Stimulated activated memory B cell treated with anti-CD40 and anti-IgM and Interleukin-4, amounts not matched to agents 10 μg/mL and 1 μg/mL and 100 μg/mL, for 72 hours (primary cell): ENCODE measurements around the gene SIGMAR1.

Source experiments
- ATAC-seq: fragments of 150-1000 bp; cut with Tn5 transposase; 2 replicates; pipeline ENCODE4 v1.10.0; 2021
- H3K27ac Mint-ChIP-seq: one replicate; pipeline ENCODE4 v1.8.0; 2022; ENCODE audit warnings: mild to moderate bottlenecking, mixed read lengths
- H3K27me3 Mint-ChIP-seq: one replicate; pipeline ENCODE4 v1.8.0; 2022; ENCODE audit warnings: mixed read lengths
- H3K36me3 Mint-ChIP-seq: one replicate; pipeline ENCODE4 v1.8.0; 2022; ENCODE audit warnings: mixed read lengths
- H3K4me1 Mint-ChIP-seq: one replicate; pipeline ENCODE4 v1.8.0; 2022; ENCODE audit warnings: mixed read lengths
- H3K4me3 Mint-ChIP-seq: one replicate; pipeline ENCODE4 v1.8.0; 2022; ENCODE audit warnings: mild to moderate bottlenecking, moderate library complexity, mixed read lengths
- H3K9me3 Mint-ChIP-seq: one replicate; pipeline ENCODE4 v1.8.0; 2022; ENCODE audit warnings: mixed read lengths

The SIGMAR1 gene

DNA sequence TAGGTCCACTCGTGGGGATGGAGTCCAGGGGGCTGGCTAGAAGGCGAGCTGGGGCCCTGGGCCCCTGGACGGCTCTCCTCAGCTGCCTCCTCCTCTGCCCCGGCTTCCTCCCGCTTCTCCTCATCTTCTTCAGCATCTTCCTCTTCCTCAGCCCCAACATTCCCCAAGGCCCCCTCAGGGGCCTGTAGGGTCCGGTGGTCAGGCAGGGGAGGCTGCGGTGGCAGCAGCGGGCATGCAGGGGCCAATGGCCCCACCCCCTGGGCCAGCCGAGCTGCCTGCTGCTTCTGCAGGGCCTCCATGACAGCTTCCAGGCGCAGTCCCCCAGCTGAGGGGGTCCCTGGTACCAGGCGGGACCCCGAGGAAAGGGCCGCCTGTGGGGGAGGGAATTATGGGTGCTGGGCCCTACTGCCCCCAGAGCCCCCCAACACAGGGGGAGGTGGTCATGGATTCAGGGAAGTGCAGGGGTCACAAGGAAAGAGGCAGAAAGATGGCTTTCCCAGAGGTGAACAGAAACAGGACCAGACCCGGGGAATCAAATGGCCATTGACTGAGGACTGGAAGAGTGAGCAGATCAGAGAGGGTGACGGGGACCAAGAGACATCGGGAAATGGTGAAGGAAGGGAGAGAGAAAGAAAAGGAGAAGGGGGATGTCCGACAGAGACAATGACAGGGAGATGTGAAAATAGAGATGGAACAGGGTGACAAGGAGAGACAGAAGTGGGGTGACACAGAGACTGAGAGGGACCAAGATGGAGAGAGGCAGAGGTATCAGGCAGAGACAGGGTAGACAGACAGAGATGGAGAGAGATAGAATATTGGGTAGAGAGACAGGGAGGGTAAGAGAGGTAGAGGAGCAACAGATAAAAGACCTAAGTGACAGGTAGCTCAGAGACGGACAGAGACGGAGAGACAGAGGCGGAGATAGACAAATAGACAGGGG is 9.6 kb downstream of the SIGMAR1 start:
- peak overlapping the region; percentile 3 for H3K27ac Mint-ChIP-seq
- H3K9me3 Mint-ChIP-seq, result no peaks in the 10 kb centered on the region
- no peak for ATAC-seq
- H3K36me3 Mint-ChIP-seq, result no peaks in the 10 kb centered on the region
- H3K4me1 Mint-ChIP-seq, result peaks cover 29% of the 10 kb centered on the region
- peak overlapping the region; percentile 75 for H3K4me3 Mint-ChIP-seq
- H3K27me3 Mint-ChIP-seq, result peaks cover 74% of the 10 kb centered on the region

DNA sequence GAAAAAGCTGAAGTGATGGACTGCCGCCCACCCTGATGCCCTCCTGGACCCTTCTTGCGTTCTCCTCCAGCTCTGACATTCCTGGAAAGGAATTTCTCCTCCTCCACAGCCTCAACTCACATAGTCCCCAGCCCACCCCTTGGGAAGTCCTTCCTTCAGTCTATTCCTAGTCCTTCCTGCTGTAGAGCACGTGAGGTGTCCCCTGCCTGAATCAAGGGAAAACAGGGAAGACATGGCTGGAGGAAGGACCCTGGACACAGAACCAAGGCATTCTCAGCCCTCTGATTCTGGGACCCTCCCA is 12.5 kb downstream of the SIGMAR1 start:
- no peak for ATAC-seq
- no peak overlapping the region for H3K27ac Mint-ChIP-seq
- no peak overlapping the region for H3K4me3 Mint-ChIP-seq
- H3K9me3 Mint-ChIP-seq, result no peaks in the 10 kb centered on the region
- H3K27me3 Mint-ChIP-seq, result peaks cover 84% of the 10 kb centered on the region
- H3K36me3 Mint-ChIP-seq, result no peaks in the 10 kb centered on the region
- peaks cover 37% of the 10 kb centered on the region for H3K4me1 Mint-ChIP-seq

DNA sequence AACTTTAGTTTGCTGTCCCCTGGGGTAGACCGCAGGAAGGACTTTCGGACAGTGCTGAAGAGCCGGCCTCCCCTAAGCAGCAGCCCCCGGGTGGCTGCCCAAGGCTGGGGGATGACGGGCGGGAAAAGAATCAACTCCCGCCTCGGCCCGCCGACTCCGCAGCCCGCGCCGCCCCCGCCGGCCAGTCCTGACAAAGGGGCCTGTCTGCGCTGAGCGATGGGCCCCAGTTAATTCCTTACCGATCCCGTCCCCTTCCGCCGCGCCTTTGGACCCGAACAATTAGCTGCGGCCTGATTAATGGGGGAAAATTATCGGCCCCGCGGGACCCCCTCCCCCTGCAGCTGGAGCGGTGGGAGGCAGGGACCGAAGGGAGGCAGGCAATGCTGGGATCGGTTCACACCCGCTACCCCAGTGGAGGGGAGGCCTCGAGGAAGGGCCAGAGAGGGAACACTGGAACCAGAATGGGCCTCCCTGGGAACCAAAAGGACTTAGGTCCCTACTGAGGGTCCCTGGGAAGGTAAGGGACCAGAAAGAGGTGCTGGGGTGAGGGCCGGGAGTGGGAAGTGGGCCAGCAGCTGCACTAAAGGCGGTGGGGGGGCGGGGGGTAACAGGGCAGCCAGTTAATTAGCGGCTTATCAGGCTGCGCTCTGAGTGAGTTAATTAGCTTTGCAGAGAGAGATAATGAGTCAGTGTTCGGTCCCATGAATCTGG is 13.0 kb downstream of the SIGMAR1 start:
- ATAC-seq, result no peak
- no peaks in the 10 kb centered on the region for H3K36me3 Mint-ChIP-seq
- peaks cover 79% of the 10 kb centered on the region for H3K27me3 Mint-ChIP-seq
- H3K4me3 Mint-ChIP-seq, result no peak overlapping the region
- H3K4me1 Mint-ChIP-seq, result peaks cover 42% of the 10 kb centered on the region
- no peaks in the 10 kb centered on the region for H3K9me3 Mint-ChIP-seq
- no peak overlapping the region for H3K27ac Mint-ChIP-seq

DNA sequence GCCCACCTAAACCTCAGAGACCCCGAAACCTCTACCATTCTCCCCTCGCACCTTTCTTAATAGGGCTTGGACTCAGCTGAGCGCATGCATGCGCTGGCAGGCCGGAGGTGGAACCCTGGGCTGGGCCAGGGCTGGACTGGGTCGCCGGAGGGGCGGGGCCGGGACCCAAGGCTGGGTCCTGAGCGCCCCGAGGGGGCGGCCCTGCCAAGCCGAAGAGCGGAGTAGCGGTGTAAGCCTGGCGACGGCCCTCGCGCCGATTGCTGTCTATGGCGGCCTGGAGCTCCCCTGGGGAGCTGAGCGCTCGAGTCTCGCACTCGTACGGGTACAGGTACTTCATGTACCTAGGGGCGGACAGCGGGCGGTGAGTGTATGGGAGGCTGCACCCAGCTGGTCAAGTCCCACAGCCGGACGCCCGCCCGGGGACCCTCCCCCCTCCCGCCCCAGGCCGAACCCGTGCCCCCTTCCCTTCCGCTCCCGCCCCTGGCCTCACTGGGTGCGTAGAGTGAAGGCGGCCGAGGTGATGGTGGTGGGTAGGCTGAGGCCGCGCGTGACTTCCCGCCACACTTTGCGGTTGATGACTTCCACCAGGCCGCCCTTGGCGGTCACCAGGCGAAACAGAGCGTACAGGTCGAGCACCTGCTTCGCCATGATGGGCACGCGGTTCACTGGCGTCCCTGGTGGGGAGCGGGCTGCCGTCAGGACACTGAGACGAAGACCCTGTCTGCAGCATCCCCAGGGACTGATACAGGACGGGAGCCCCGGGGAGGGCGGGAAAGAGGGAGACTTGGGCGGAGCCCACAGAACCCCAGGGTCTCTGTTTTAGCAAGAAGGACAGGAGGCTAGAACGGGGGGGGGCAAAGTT is 14.0 kb downstream of the SIGMAR1 start:
- ATAC-seq, result peak; percentile 6
- no peaks in the 10 kb centered on the region for H3K9me3 Mint-ChIP-seq
- H3K4me1 Mint-ChIP-seq, result peaks cover 40% of the 10 kb centered on the region
- H3K36me3 Mint-ChIP-seq, result no peaks in the 10 kb centered on the region
- no peak overlapping the region for H3K27ac Mint-ChIP-seq
- H3K27me3 Mint-ChIP-seq, result peaks cover 69% of the 10 kb centered on the region
- H3K4me3 Mint-ChIP-seq, result peak overlapping the region; percentile 33

DNA sequence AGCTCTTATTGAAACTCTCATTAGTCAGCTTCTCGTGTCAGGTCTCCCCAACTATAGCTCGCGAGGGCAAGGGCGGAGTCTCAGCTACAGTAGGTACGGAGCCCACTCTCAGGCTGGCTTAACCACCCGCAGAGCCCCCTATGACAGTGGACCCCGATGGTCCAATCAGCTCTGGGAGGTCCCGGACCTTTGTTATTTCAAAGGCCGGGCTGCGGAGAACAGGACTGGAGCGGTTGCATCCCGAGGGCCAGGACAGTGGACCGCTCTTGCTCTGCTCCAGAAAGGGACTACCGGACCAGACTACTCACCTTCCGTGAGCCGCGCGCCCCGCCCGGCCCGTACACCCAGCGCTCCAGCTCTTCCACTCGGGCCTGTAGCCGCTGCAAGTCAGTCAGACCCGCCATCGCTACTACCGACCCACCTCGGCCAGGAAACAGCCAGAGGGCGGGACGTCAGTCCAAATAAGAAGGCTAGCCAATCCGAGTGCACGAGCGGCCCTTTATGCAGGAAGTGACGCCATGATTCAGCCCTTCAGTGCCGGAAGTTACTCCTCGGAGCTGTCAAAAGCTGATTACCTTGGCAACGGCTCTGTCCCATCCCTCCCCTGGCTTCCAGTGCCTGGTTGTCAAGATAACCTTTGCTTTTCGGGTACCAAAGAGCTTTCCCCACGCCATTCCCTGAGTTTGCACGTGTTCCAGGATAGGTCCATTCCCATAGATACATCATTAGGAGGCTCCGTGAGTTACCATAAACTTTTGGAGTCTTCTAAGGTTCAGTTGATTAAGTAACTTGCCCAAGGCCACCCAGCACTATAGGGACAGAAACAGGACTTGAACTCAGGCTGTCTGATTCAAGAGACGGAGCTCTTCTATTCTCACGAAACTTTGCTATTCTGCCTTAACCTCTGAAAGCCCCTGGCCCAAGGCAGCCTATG is 17.3 kb downstream of the SIGMAR1 start, which contains the start of gene DCTN3:
TSS of gene DCTN3 (minus strand) at position 435 of the 934 bp plus-strand sequence. CDS start at position 404, 31 bp downstream.
- peak; percentile 98 for ATAC-seq
- Mint-ChIP-seq H3K4me1 (peaks cover 31% of the 10 kb centered on the region), H3K9me3 (no peaks in the 10 kb centered on the region), H3K27ac (peak within 1 kb of the TSS; percentile 81), H3K27me3 (peaks cover 36% of the 10 kb centered on the region), H3K4me3 (peak within 1 kb of the TSS; percentile 90), H3K36me3 (peaks cover 10% of the 10 kb centered on the region)

DNA sequence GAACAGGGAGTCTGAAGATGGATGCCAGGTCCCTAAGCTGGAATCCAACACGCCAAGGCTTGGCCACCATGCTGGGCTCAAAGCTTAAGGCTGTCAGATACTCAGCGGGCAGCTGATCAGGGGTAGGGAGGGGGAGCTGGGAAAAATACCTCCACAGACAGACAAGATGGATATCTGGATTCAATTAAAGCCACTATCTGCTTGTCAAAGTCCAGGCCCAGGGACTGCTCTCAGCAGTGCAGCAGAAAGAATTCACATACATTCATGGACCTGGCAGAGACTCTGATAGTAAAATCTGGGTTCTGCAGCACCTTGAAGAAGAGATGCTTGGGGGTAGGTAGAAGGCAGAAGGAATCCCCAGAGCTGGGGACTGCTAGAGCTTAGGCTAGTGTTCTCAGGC is 22.5 kb downstream of the SIGMAR1 start:
- Mint-ChIP-seq H3K36me3 (peaks cover 10% of the 10 kb centered on the region), H3K27me3 (no peaks in the 10 kb centered on the region), H3K27ac (no peak overlapping the region), H3K9me3 (no peaks in the 10 kb centered on the region), H3K4me1 (peaks cover 30% of the 10 kb centered on the region), H3K4me3 (no peak overlapping the region)
- ATAC-seq, result no peak

DNA sequence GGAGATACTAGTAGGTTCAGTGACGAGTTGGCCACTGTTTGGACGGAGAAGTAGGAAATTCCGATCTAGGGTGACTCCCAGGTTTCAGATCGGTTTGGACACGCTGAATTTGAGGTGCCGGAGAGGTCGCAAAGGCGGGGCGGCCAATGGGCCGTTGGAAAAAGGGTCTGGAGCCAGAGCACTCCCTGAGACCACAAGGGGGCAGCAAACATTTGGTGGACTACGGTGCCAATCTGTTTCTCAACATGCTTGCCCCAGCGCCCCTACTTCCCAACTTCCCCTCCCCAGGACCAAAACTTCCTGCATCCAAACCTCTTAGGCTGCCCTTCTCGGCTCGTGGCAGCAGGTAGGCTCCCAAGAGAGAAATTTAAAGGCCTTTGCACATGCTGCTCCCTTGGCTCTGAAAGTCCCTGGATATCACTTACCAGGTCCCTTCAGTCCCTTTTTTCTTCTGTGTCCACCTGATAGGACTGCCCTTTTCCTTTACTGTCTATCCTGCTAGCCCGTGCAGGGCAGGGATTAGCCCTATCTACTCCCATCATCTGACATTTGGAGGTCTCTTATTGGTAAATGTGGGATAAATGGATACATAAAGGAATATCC is 24.7 kb downstream of the SIGMAR1 start:
- Mint-ChIP-seq H3K36me3 (peaks cover 10% of the 10 kb centered on the region), H3K27me3 (no peaks in the 10 kb centered on the region), H3K4me3 (peak overlapping the region; percentile 87), H3K9me3 (no peaks in the 10 kb centered on the region), H3K4me1 (peaks cover 17% of the 10 kb centered on the region), H3K27ac (peak overlapping the region; percentile 94)
- peak; percentile 72 for ATAC-seq

DNA sequence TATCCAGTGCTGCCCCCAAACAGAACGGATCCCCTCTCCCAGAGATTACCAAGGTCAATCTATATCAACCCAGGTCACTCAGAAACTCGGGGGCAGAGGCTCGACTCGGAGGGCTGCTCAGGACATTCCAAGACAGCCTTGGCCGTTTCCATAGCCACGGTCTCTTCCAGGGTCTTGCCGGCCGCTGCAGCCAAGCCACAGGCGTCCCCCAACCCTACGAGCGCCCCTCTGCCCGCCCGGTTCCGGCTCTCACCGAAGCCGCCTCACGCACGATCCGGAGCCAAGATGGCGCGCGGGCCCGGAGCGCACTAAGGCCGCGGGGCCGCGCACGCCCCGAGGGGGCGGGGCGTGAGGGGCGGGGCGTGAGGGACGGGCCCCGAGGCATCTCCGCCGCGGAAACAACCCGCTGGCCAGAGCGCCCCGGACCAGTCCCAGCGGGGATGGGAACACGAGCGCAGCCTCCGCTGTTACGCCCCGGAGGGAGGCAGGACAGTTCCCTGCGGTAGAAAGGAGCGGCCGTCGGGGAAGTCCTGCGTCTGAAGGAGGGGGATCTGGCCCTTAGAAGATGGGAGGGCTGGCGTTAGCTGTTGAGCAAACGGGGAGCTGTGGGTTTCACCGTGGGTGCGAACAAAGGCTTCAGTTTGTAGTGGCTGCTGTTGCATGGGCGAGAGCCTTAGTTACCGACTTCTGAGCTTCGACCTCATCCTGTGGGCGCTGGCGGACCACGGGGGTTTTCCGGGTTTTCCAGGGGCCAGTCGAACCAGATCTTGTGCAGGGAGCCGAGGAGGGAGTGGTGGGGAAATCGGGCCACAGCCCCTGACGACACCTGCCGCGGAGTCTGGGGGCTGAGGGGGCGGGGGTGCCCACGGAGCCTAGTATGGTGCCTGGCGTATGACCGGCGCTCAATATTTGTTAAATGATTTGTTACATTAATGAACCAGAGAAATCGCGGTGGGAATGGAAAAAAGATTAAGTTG is 25.5 kb downstream of the SIGMAR1 start, which contains the start of gene RPP25L:
TSS of gene RPP25L (minus strand) at position 287 of the 977 bp plus-strand sequence. CDS start 801 bp downstream, outside the sequence.
- Mint-ChIP-seq H3K27me3 (no peaks in the 10 kb centered on the region), H3K4me3 (peak within 1 kb of the TSS; percentile 87), H3K9me3 (no peaks in the 10 kb centered on the region), H3K27ac (peak within 1 kb of the TSS; percentile 94), H3K36me3 (peaks cover 10% of the 10 kb centered on the region), H3K4me1 (peaks cover 17% of the 10 kb centered on the region)
- ATAC-seq, result peak; percentile 98

DNA sequence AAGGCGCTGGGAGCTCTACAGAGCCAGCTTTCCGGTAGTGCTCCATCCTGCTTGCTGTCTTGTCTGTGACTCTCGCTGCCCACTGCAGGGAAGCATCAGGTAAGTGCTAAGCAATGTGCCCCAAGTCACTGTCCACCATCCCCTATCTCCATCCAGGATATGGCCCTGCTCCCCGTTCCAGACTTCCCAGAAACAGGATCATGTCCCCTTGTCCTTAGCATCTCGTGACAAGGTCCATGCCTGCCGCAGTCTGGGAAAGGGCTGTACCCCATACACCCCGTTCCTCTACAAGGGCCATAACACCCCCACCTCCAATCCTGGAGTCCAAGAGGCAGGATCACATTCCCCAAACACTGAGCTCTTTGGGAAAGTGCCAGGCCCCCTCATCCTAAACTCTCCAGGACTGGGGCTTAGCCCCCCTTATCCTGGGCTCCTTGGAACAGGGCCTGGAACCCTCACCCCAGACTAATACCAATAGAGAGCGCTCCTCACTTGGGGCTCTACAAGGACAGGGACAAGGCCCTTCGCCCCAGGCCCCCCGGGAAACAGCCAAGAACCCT is 26.3 kb downstream of the SIGMAR1 start:
- peak; percentile 4 for ATAC-seq
- peaks cover 3% of the 10 kb centered on the region for H3K36me3 Mint-ChIP-seq
- no peaks in the 10 kb centered on the region for H3K9me3 Mint-ChIP-seq
- H3K27me3 Mint-ChIP-seq, result no peaks in the 10 kb centered on the region
- H3K4me3 Mint-ChIP-seq, result peak overlapping the region; percentile 87
- peaks cover 17% of the 10 kb centered on the region for H3K4me1 Mint-ChIP-seq
- peak overlapping the region; percentile 94 for H3K27ac Mint-ChIP-seq

DNA sequence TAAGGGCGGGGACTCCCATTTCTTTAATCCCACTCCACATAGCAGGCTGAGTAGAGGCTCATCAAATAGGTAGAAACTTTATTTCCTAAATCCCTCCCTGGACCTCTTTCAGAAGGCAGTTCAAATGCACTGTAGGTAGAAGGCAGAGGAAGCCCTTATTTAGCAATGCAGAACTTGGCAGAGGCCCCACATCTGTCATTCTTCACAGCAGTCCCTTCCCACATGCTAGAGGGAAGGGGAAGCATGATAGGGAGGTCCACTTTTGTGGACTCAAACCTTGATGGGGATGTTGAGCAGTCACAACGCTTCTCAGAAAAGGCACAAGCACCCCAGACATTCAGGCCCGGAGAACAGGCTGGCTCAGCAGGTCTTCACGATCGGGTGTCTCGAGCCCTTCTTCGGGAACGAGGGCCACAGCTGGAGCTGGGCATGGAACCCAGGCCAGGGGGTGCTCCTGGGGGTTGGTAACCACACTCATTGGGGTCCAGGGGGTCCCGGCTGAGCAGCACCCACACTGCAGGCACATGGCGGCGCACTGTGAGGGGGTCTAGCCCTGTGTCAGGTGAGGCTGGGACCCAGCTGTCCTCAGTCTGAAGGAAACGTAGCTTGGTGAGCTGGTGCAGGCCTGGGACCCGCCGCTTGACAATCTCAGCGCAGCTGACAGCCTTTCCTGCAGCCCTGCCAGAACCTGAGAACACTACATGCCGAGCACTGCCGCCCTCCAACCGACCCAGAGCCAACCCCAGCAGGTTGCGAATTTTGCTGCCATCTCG is 27.0 kb downstream of the SIGMAR1 start:
- H3K27me3 Mint-ChIP-seq, result no peaks in the 10 kb centered on the region
- H3K4me1 Mint-ChIP-seq, result peaks cover 17% of the 10 kb centered on the region
- no peaks in the 10 kb centered on the region for H3K9me3 Mint-ChIP-seq
- peak overlapping the region; percentile 87 for H3K4me3 Mint-ChIP-seq
- H3K36me3 Mint-ChIP-seq, result no peaks in the 10 kb centered on the region
- ATAC-seq, result no peak
- H3K27ac Mint-ChIP-seq, result no peak overlapping the region

DNA sequence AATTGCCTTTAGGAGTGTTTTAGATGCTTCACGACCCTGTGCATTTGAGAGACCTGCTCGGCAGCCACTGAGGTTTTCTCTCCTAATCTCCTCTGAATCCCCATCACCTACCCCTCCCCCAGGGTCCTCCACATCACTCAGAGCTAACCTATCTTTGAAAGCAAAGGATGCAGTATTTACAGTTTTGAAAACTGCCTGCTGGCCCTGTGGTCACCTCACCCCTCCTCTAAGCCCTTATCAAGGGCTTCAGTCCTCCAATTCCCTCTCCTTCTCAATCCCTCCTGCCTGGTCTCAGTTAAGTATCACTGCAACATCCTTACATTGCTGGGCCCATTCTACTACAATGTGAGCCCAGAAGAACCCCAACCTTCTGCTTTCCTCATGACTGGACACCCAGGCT is 30.3 kb downstream of the SIGMAR1 start:
- Mint-ChIP-seq H3K9me3 (no peaks in the 10 kb centered on the region), H3K27me3 (no peaks in the 10 kb centered on the region), H3K4me1 (peaks cover 8% of the 10 kb centered on the region), H3K27ac (no peak overlapping the region), H3K4me3 (no peak overlapping the region), H3K36me3 (no peaks in the 10 kb centered on the region)
- ATAC-seq, result no peak

DNA sequence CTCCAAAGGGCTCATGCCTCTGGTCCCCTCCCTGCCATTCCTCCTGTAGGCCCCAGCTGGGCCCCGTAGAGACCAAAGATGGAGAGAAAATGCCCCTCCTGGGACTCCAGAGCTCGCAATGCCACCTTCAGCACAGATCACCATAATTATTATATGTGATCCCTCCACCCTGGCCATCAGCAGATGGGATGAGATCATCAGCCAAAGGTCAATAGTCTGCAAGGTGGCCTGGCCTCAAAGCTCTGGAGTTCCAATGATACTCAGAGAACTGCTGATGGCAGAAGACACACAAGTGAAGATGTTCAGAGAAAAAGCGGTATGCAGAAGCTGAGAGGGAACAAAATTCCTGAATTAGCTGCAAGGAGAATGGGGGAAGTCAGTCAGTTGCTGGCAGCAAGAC is 30.7 kb downstream of the SIGMAR1 start:
- ATAC-seq, result no peak
- H3K9me3 Mint-ChIP-seq, result no peaks in the 10 kb centered on the region
- H3K4me1 Mint-ChIP-seq, result peaks cover 7% of the 10 kb centered on the region
- no peak overlapping the region for H3K4me3 Mint-ChIP-seq
- no peaks in the 10 kb centered on the region for H3K36me3 Mint-ChIP-seq
- no peaks in the 10 kb centered on the region for H3K27me3 Mint-ChIP-seq
- H3K27ac Mint-ChIP-seq, result no peak overlapping the region
